ENCODE measurements around the gene SLC43A2. TPM values are rescaled to one million over a fixed set of nuclear protein-coding genes. Genes with fewer than 3 reads are reported as not detected.
A peak's percentile ranks its signal among the peaks of the same experiment; 100 is the strongest.
"Not testable (repeated sequence)": the region's sequence is repeated elsewhere in the genome, so short reads cannot be mapped to it uniquely, and the experiment has no call there.

The SLC43A2 gene
- polyA plus RNA-seq, 6 donors from 2014 or later: 18.4 to 36.4 (median 29.1) TPM

DNA sequence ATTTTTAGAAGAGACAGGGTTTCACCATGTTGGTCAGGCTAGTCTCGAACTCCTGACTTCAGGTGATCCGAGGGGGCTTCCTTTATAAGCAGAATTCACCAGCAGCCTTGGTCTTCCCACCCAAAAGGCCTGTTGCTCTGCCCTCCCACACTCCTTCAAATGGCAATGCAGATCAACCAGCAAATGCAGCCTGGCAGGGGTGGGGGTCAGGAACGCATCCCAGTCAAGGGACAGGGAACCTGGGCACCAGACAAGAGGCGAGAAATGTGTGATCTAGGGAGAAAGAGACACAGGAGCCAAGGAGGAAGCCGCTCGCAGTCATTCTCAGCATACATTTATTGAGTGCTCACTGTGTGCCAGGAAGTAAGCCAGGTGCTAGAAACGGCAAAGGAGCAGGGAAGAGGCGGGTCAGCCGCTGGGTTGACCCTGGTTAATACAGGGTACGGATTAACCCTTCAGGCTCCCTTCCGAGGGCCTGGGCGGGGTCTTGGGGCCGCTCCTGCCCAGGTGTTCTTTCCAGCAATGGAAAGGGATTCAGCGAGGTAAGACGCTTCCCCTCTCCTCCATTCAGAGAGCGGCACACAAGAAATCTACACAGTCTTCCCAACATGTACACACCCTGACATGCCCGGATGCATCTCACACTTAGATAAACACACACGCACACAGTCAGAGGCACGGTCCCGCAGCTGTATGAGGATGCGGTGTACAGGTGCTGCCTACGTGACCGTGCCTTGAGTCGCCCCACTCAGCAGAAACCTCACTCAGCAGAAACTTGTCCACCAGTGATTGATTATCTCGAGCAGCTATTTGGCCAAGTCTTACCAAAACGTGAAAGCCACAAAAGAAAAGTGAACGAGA, 59.5 kb downstream of the SLC43A2 start:
- ATAC-seq (ENCODE audit: low read depth in 2 of 2) (no peak), DNase-seq (no peak)
- Mint-ChIP-seq H3K4me3 (peak overlapping the region in 2 of 8 donors; percentile 35 to 76), H3K9me3 (no peaks in the 10 kb centered on the region), H3K36me3 (no peaks in the 10 kb centered on the region), H3K4me1 (peaks cover 18 to 36% (median 27%) of the 10 kb centered on the region in 3 donors), H3K27ac (peak overlapping the region in 4 of 6 donors; percentile 24 to 67 (median 26)), H3K27me3 (no peaks in the 10 kb centered on the region)

DNA sequence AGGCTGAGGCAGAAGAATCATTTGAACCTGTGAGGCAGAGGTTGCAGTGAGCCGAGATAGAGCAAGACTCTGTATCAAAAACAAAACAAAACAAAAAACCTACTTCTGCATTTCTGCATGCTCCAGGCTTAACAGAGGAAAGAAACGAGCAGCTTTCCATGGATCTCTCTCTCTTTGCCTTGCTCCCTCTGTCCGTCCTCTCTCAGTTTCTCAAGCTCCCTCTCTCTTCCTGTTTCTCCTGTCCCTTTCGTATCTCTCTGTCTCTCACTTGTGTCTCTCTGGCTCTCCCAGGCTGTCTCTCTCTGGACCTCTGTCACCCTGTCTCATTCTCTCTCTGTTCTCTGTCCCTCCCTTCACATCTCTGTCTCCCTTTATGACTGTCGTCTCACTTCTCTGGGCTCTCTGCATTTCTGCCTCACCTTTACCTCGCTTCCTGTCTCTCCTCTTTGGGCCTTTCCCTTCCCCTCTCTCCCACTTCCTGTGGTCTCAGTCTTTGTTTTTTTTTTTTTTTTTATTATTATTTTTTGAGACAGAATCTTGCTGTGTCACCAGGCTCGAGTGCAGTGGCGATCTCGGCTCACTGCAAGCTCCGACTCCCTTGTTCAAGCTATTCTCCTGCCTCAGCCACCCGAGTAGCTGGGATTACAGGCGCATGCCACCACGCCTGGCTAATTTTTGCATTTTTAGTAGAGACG, 62.0 kb downstream of the SLC43A2 start:
- Mint-ChIP-seq H3K27ac (peak overlapping the region in 5 of 6 donors; percentile 23 to 82 (median 80)), H3K4me1 (peaks cover 24 to 45% (median 27%) of the 10 kb centered on the region in 3 donors), H3K27me3 (no peaks in the 10 kb centered on the region), H3K36me3 (no peaks in the 10 kb centered on the region), H3K4me3 (peak overlapping the region; percentile 61 to 89 (median 74)), H3K9me3 (peaks cover 0 to 1% (median 0%) of the 10 kb centered on the region in 7 donors)
- ATAC-seq (ENCODE audit: low read depth in 2 of 2): peak; percentile 16 to 17
- DNase-seq: no peak

DNA sequence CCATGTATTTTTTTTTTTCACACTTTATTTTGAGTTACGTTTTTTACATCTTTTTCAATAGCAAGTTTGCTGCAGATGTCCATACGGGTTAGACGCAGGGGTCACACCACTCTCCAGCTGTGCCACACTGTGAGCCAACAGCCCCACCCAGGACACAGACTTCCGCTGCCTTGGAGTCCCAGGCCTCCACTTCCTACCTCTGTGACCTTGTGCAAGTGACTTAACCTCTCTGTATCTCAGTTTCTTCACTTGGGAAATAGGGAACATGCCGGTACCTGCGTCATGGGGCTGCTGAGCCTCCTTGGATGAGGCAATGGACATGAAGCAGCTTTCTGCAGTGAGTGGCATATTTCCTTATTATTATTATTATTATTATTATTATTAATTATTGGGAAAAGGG, 62.8 kb downstream of the SLC43A2 start:
- ATAC-seq (ENCODE audit: low read depth in 2 of 2) (no peak), DNase-seq (no peak)
- Mint-ChIP-seq H3K27me3 (no peaks in the 10 kb centered on the region), H3K4me1 (peaks cover 32 to 53% (median 35%) of the 10 kb centered on the region in 3 donors), H3K4me3 (peak overlapping the region in 3 of 8 donors; percentile 21 to 69 (median 61)), H3K9me3 (peaks cover 0 to 1% (median 0%) of the 10 kb centered on the region in 7 donors), H3K36me3 (no peaks in the 10 kb centered on the region), H3K27ac (peak overlapping the region in 3 of 6 donors; percentile 53 to 58 (median 56))

DNA sequence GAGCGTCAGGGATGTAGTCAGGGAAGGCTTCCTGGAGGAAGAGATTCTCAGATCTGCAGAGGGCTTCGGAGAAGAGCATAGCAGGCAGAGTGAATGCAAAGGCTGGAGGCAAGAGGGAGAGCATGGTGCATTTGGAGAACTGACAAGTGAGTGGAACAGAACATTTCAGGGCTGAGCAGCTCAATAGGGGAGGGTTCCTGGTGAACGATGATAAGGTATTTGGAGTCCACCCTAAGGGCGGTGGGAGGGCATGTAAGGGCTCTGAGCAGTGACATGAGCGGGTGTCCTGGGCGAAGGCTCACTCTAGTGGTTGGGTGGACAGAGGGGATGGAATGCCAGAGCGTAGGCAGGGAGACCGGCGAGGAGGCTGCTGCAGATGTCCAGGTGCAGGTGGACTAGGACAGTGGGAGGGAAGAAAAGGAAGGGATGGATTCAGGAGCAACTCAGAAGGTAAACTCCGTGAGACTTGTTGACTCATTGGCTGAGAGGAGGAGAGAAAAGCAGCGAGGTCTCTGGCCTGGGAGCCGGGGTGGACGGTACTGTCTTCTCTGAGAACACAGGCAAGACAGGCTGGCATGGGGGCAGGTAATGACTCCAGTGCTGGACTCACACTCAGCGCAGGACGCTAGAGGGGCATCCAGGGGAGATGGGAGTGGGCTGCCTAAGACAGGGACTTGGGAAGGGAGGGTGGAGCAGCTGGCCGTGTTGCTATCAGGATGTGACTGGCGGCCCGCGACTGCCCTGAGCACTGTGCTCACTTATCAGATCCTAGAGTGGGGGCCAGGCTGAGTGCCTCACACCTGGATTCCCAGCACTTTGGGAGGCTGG, 64.6 kb downstream of the SLC43A2 start:
- Mint-ChIP-seq H3K27me3 (no peaks in the 10 kb centered on the region), H3K4me3 (peak overlapping the region in 7 of 8 donors; percentile 78 to 93 (median 88)), H3K27ac (peak overlapping the region in 5 of 6 donors; percentile 19 to 99 (median 89)), H3K36me3 (no peaks in the 10 kb centered on the region), H3K9me3 (peaks cover 0 to 1% (median 0%) of the 10 kb centered on the region in 7 donors), H3K4me1 (peaks cover 38 to 54% (median 45%) of the 10 kb centered on the region in 3 donors)
- ATAC-seq (ENCODE audit: low read depth in 2 of 2) (no peak), DNase-seq (no peak)

DNA sequence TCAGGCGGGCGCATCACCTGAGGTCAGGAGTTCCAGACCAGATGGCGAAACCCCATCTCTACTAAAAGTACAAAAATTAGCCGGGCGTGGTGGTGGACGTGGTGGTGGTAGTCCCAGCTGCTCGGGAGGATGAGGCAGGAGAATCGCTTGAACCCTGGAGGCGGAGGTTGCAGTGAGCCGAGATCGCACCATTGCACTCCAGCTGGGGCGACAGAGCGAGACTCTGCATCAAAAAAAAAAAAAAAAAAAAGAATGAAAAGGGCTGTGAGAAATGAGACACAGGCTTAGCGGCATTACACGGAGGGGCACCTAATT, 65.2 kb downstream of the SLC43A2 start:
- not testable (repeated sequence) for H3K27me3 Mint-ChIP-seq; DNase-seq; H3K9me3 Mint-ChIP-seq; H3K36me3 Mint-ChIP-seq; ATAC-seq (ENCODE audit: low read depth in 2 of 2)
- Mint-ChIP-seq H3K4me3 (peak overlapping the region; percentile 78 to 93 (median 85)), H3K27ac (peak overlapping the region in 5 of 6 donors; percentile 19 to 99 (median 93)), H3K4me1 (peaks cover 38 to 57% (median 47%) of the 10 kb centered on the region in 3 donors)

DNA sequence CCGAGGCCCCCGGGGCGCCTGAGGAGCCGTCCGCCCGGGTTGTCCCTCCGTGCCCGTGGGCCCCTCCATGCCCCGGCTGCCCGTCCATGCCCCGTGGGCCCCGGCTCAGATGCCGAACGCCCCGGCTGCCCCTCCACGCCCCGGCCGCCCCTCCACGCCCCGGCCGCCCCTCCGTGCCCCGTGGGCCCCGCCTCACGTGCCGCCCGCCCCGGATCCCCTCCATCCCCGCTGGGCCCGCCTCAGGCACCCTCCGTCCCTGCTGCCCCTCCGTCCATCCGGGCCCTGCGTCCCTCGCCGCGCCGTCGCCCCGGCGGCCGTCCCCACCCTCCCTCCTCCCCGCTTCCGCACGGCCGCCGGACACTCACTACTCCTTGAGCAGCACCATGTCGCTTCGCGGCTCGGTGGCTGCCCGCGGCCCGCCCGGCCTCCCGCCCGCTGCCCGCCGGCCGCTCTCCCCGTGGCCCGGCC, 66.4 kb downstream of the SLC43A2 start:
- ATAC-seq (ENCODE audit: low read depth in 2 of 2) (peak; percentile 24), DNase-seq (no peak)
- peak overlapping the region in 4 of 8 donors; percentile 74 to 91 (median 84) for H3K4me3 Mint-ChIP-seq
- no peaks in the 10 kb centered on the region for H3K36me3 Mint-ChIP-seq
- H3K4me1 Mint-ChIP-seq: peaks cover 30 to 49% (median 41%) of the 10 kb centered on the region in 3 donors
- H3K27me3 Mint-ChIP-seq: no peaks in the 10 kb centered on the region
- H3K27ac Mint-ChIP-seq: no peak overlapping the region
- peaks cover 0 to 1% (median 0%) of the 10 kb centered on the region in 7 donors for H3K9me3 Mint-ChIP-seq

DNA sequence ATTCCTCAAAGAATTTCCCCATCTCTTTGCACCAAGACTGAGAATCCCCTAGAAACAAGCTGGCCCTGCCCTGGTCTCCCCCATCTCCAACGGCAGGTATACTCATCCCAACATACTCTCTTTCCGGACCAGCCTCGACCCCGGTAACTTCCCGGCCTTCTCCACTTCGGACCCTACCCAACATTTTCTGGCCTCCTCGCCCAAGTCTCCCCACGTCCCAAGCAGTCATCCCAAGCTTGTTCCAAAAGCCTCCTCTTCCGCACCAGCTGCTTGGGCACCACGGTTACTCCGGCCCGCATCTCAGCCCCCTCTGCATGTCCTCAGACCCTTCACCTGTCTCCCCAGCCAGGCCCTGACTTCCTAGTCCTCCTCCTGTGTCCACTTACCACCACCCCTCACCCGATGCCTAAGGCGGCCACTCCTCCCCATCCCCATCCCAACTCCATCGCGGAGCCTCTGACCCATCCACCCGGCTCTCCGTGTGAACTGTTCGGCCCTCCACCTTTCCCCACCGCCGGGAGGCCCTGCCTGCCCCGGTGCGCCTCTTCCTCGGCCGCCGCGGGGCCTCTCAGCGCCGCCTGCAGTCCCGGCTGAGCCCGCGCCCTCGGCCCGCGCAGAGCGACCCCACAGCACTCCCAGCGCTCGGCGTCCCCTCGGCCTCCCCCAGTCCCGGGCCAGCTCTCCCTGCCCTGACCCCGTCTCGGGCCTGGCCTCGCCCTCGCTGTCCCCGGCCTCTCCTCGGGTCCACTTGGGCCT, 67.0 kb downstream of the SLC43A2 start:
- Mint-ChIP-seq H3K36me3 (no peaks in the 10 kb centered on the region), H3K27ac (peak overlapping the region; percentile 37 to 96 (median 87)), H3K4me1 (peaks cover 32 to 48% (median 42%) of the 10 kb centered on the region in 3 donors), H3K9me3 (peaks cover 0 to 1% (median 0%) of the 10 kb centered on the region in 7 donors), H3K4me3 (peak overlapping the region; percentile 74 to 94 (median 86)), H3K27me3 (no peaks in the 10 kb centered on the region)
- ATAC-seq (ENCODE audit: low read depth in 2 of 2) (peak; percentile 47 to 52), DNase-seq (peak; percentile 43)

DNA sequence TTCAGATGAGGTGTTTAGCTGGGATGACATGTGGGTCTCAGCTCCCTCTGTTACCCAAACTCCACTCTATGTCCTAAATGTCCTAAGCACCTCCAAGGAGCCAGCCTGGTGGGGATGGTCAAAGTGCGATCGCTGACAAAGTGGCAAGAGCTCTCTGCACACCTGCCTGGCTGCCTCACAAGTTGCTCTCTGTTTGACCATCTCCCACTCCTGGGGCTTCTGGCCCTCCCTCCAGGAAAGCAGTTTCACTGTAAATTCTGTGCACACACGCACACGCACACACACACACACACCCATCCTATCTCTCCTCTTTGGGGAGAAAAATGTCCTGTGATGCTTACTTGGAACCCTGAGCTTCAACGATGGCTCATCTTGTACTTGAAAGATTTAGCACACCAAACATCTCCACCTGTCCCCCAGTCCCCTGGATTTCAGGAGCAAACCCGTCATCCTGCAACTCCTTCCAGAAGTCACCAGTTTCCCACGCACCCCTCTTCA, 67.7 kb downstream of the SLC43A2 start:
- DNase-seq (no peak), ATAC-seq (ENCODE audit: low read depth in 2 of 2) (no peak)
- Mint-ChIP-seq H3K9me3 (peaks cover 0 to 1% (median 0%) of the 10 kb centered on the region in 7 donors), H3K4me3 (peak overlapping the region; percentile 74 to 94 (median 86)), H3K4me1 (peaks cover 36 to 49% (median 45%) of the 10 kb centered on the region in 3 donors), H3K27me3 (no peaks in the 10 kb centered on the region), H3K27ac (peak overlapping the region; percentile 37 to 96 (median 88)), H3K36me3 (no peaks in the 10 kb centered on the region)

DNA sequence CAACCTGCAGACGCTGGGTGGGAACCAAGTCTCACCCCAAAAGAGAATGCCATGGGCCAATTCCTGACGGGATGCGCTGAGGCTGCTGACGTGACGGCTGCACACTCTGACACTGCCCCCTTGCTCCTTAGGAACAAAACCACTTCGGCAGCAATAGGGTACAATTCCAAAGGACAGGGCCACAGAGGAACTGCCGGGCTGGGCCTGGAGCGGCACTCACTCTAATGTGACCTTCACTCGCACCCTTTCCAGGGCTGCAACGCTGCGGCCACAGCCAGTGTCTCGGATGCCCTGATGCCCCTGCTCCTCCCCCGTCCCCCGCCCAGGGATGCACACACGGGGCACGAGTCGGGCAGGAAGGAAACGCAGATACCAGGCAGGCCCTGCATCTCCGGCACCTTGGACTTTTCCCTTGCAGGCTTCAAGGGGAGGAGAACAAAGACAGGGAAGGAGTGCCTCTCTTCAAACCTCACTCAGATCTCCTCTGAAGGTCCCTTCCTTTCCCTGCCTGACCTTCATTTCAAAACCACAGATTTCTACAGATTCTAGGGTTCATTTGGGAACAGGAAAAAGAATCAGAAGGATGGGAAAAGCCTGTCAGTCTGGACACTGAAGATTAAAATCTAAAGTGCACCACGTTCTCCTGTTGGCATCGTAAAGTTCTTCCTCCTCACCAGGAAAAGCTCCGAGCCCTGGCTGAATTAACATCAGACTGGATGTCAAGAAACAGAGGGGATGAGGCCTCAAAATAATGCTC, 68.4 kb downstream of the SLC43A2 start:
- no peak for ATAC-seq (ENCODE audit: low read depth in 2 of 2)
- H3K27ac Mint-ChIP-seq: peak overlapping the region in 2 of 6 donors; percentile 13 to 94

DNA sequence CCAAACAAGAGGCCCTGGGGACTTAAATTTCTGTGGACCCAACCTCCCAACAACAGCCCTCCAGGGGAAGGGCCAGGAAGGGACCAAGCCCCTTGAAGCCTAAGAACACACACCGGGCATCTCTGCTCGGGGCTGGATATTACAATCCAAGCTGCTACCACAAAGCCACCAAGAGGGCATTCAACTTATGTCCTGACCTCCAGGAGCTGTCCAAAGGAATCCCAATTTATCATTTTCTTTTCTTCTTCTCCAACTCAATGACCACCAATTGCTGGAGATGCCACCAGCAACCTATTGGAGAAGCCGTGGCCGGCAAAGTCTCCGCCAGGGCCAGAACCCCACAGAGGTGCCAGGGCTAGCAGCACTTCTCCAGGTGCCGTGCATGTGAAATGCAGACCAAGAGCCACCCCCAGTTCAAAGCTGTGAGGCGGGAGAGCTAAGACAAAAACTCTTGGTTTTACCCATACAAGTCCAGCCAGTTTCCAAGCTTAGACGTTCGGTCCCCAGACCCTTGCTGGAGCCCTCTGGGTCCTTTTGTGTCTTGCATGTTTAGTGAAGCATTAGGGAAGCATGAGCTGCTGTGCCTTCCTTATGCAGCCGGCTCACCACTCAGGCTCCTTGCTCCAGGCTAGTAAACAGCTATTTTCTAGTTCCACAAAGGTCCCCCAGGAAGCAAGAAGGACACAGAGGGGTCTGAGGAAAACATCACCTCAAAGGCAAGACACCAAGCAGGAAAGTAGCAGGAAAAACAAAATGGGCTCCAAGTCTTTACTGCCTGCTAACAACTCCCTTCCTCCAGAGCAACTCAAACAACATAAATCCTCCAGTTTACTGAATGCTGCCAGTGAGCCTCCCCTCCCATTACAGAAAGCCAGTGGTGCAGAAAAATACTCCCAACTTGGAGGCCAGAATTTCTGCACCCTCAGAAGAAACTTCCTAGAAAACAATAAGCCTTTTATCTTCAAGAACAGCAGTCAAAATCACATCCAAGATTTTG, 69.3 kb downstream of the SLC43A2 start:
- no peak for ATAC-seq (ENCODE audit: low read depth in 2 of 2)
- no peaks in the 10 kb centered on the region for H3K36me3 Mint-ChIP-seq
- H3K27ac Mint-ChIP-seq: peak overlapping the region in 3 of 6 donors; percentile 13 to 78 (median 78)
- H3K27me3 Mint-ChIP-seq: no peaks in the 10 kb centered on the region
- peaks cover 0 to 1% (median 0%) of the 10 kb centered on the region in 7 donors for H3K9me3 Mint-ChIP-seq
- peak overlapping the region in 7 of 8 donors; percentile 15 to 73 (median 36) for H3K4me3 Mint-ChIP-seq
- DNase-seq: no peak
- peaks cover 46 to 60% (median 60%) of the 10 kb centered on the region in 3 donors for H3K4me1 Mint-ChIP-seq

More for the DNA sequence above, 68.4 kb downstream of the SLC43A2 start:
- DNase-seq: no peak
- H3K4me3 Mint-ChIP-seq: peak overlapping the region in 6 of 8 donors; percentile 5 to 94 (median 78)
- H3K27me3 Mint-ChIP-seq: no peaks in the 10 kb centered on the region
- peaks cover 0 to 1% (median 0%) of the 10 kb centered on the region in 7 donors for H3K9me3 Mint-ChIP-seq
- H3K4me1 Mint-ChIP-seq: peaks cover 42 to 53% (median 51%) of the 10 kb centered on the region in 3 donors
- no peaks in the 10 kb centered on the region for H3K36me3 Mint-ChIP-seq

All from naive B cell (primary cell).